Activated CD8-positive, alpha-beta T cell treated with anti-CD3 and anti-CD28 coated beads for 36 hours (primary cell): Measurements from ENCODE around the gene ACTN1. TPM values are rescaled to one million over a fixed set of nuclear protein-coding genes. Genes with fewer than 3 reads are reported as not detected.

Experiments used
- ATAC-seq: fragments of 200-7000 bp; cut with Tn5 transposase; one replicate; pipeline ENCODE4 v1.10.0; 2021; ENCODE audit warnings: mild to moderate bottlenecking, moderate library complexity
- CTCF ChIA-PET: fragments of 350-600 bp; sonication (Branson Sonifier 250); formaldehyde crosslinking; loops from one replicate; lab custom pipeline; 2021; ENCODE audit warnings: antibody characterized with exemption; lab: Charles Lee
- POLR2A ChIA-PET: fragments of 350-600 bp; sonication (Branson Sonifier 250); formaldehyde crosslinking; loops from one replicate; lab custom pipeline; 2021; ENCODE audit warnings: antibody characterized with exemption; lab: Charles Lee
- DNase-seq: peaks from one replicate; pipeline ENCODE4 v3.0.0-alpha.2; 2020
- H3K27ac Mint-ChIP-seq: one replicate; pipeline ENCODE4 v1.8.0; 2021; ENCODE audit warnings: mild to moderate bottlenecking, mixed read lengths
- H3K27me3 Mint-ChIP-seq: one replicate; pipeline ENCODE4 v1.8.0; 2021; ENCODE audit warnings: mixed read lengths
- H3K36me3 Mint-ChIP-seq: one replicate; pipeline ENCODE4 v1.8.0; 2021; ENCODE audit warnings: low read depth, mixed read lengths
- H3K4me1 Mint-ChIP-seq: one replicate; pipeline ENCODE4 v1.8.0; 2021; ENCODE audit warnings: low read depth, mixed read lengths
- H3K4me3 Mint-ChIP-seq: one replicate; pipeline ENCODE4 v1.8.0; 2021; ENCODE audit warnings: mild to moderate bottlenecking, moderate library complexity, mixed read lengths
- H3K9me3 Mint-ChIP-seq: one replicate; pipeline ENCODE4 v1.8.0; 2021; ENCODE audit warnings: mixed read lengths
- CTCF ChIP-seq: fragments of 200-600 bp; IDR thresholded peaks from one replicate; pipeline ENCODE4 v1.8.0; 2022; ENCODE audit warnings: antibody characterized with exemption, mild to moderate bottlenecking
- intact Hi-C: fragments of 100-400 bp; cut with micrococcal nuclease; formaldehyde crosslinking; loops from one replicate; pipeline ENCODE4 v1.10.0; 2022
- total RNA-seq, 2 experiments: library from RNA; stranded (reverse); gene quantifications; one replicate each; pipeline ENCODE4 v1.2.3, GENCODE V29; 2021

ACTN1 gene
- total RNA-seq, 2 experiments from 2014 or later, result 214 TPM

- no peak for TF ChIP-seq CTCF
- peak overlapping the region; percentile 18 for H3K27ac Mint-ChIP-seq
- ATAC-seq (no peak), DNase-seq (no peak)
- no peaks in the 10 kb centered on the region for H3K27me3 Mint-ChIP-seq
- peaks cover 84% of the 10 kb centered on the region for H3K4me1 Mint-ChIP-seq
- H3K9me3 Mint-ChIP-seq, result no peaks in the 10 kb centered on the region
- H3K4me3 Mint-ChIP-seq, result no peak overlapping the region
- intact Hi-C loops, result no loop called here
- peaks cover 11% of the 10 kb centered on the region for H3K36me3 Mint-ChIP-seq
- POLR2A ChIA-PET, result no interaction called here
- CTCF ChIA-PET, result interaction anchor here (1.3 kb wide), 1 partner anchor 23 kb away, joined by 5 read pairs; no protein-coding TSS in a partner anchor
Measured at GRCh38 chr14:68934066-68934465, 45.0 kb downstream of the ACTN1 start.

GRCh38 chr14:68932686-68933085 lies 46.4 kb downstream of the ACTN1 start:
- no peaks in the 10 kb centered on the region for H3K9me3 Mint-ChIP-seq
- no peak overlapping the region for H3K4me3 Mint-ChIP-seq
- DNase-seq (no peak), ATAC-seq (no peak)
- intact Hi-C loops, result no loop called here
- peaks cover 84% of the 10 kb centered on the region for H3K4me1 Mint-ChIP-seq
- ChIA-PET POLR2A (interaction anchor here (1.6 kb wide), 1 partner anchor 7 kb away, joined by 4 read pairs; no protein-coding TSS in a partner anchor), CTCF (interaction anchor here (1.3 kb wide), 1 partner anchor 22 kb away, joined by 5 read pairs; no protein-coding TSS in a partner anchor)
- no peak for TF ChIP-seq CTCF
- H3K36me3 Mint-ChIP-seq, result peaks cover 13% of the 10 kb centered on the region
- H3K27ac Mint-ChIP-seq, result peak overlapping the region; percentile 1
- no peaks in the 10 kb centered on the region for H3K27me3 Mint-ChIP-seq

- intact Hi-C loops, result no loop called here
- H3K9me3 Mint-ChIP-seq, result peaks cover under 1% of the 10 kb centered on the region
- no peaks in the 10 kb centered on the region for H3K27me3 Mint-ChIP-seq
- no peak overlapping the region for H3K4me3 Mint-ChIP-seq
- ChIA-PET CTCF (interaction anchor here (0.7 to 1.1 kb wide), 3 partner anchors 15 to 21 kb away, joined by 3 to 5 read pairs (median 5); no protein-coding TSS in a partner anchor), POLR2A (interaction anchor here (1.2 to 1.6 kb wide), 2 partner anchors 8 to 10 kb away, joined by 3 to 4 read pairs; no protein-coding TSS in a partner anchor)
- DNase-seq (no peak), ATAC-seq (no peak)
- peaks cover 84% of the 10 kb centered on the region for H3K4me1 Mint-ChIP-seq
- no peak for TF ChIP-seq CTCF
- peaks cover 15% of the 10 kb centered on the region for H3K36me3 Mint-ChIP-seq
- peak overlapping the region; percentile 54 for H3K27ac Mint-ChIP-seq
Measured at GRCh38 chr14:68932231-68932630, 46.9 kb downstream of the ACTN1 start.

- intact Hi-C loops, result no loop called here
- peaks cover 17% of the 10 kb centered on the region for H3K36me3 Mint-ChIP-seq
- no peak for ATAC-seq
- no peak overlapping the region for H3K4me3 Mint-ChIP-seq
- ChIA-PET CTCF (interaction anchor here (0.7 to 1.3 kb wide), 4 partner anchors 14 to 51 kb away, joined by 3 to 5 read pairs (median 4); no protein-coding TSS in a partner anchor), POLR2A (interaction anchor here (1.2 to 1.6 kb wide), 2 partner anchors 8 to 10 kb away, joined by 3 to 4 read pairs; no protein-coding TSS in a partner anchor)
- H3K4me1 Mint-ChIP-seq, result peaks cover 83% of the 10 kb centered on the region
- peaks cover 7% of the 10 kb centered on the region for H3K9me3 Mint-ChIP-seq
- H3K27ac Mint-ChIP-seq, result peak overlapping the region; percentile 43
- no peaks in the 10 kb centered on the region for H3K27me3 Mint-ChIP-seq
- no peak for DNase-seq
- no peak for TF ChIP-seq CTCF
Measured at GRCh38 chr14:68931474-68932051, 47.5 kb downstream of the ACTN1 start.

- DNase-seq (no peak), ATAC-seq (no peak)
- intact Hi-C loops, result no loop called here
- H3K27me3 Mint-ChIP-seq, result no peaks in the 10 kb centered on the region
- no peak for TF ChIP-seq CTCF
- peaks cover 12% of the 10 kb centered on the region for H3K9me3 Mint-ChIP-seq
- ChIA-PET CTCF (interaction anchor here (0.6 to 1.7 kb wide), 5 partner anchors 9 to 65 kb away, joined by 3 to 8 read pairs (median 5); no protein-coding TSS in a partner anchor), POLR2A (interaction anchor here (1.2 to 1.6 kb wide), 2 partner anchors 9 to 11 kb away, joined by 3 to 4 read pairs; no protein-coding TSS in a partner anchor)
- peak overlapping the region; percentile 43 for H3K27ac Mint-ChIP-seq
- H3K4me1 Mint-ChIP-seq, result peaks cover 82% of the 10 kb centered on the region
- peaks cover 22% of the 10 kb centered on the region for H3K36me3 Mint-ChIP-seq
- H3K4me3 Mint-ChIP-seq, result no peak overlapping the region
Measured at GRCh38 chr14:68931063-68931462, 48.0 kb downstream of the ACTN1 start.
